ENCODE data around the gene CASKIN2. TPM values are rescaled to one million over a fixed set of nuclear protein-coding genes. Genes with fewer than 3 reads are reported as not detected.

CASKIN2 gene
- total RNA-seq, 1 experiment from 2014 or later, result 25.4 TPM

- no peak overlapping the region for H3K4me3 ChIP-seq
These were observed 26.9 kb upstream of the CASKIN2 start for GRCh38 chr17:75542229-75542628.

GRCh38 chr17:75540923-75541503 lies 25.7 kb upstream of the CASKIN2 start:
- TF ChIP-seq CTCF (conservative IDR thresholded peaks at IDR 0.05), result no peak
- TF ChIP-seq EZH2 (IDR thresholded peaks at IDR 0.05; ENCODE audit: low read depth), result no peak
- Histone ChIP-seq H3K27ac (no peak overlapping the region), H3K27me3 (ENCODE audit: insufficient read depth, low read depth) (no peaks in the 10 kb centered on the region), H3K4me1 (replicated peaks; ENCODE audit: insufficient read depth) (no peaks in the 10 kb centered on the region), H3K4me2 (no peak overlapping the region), H3F3A (ENCODE audit: insufficient read depth, low read depth) (no peaks in the 10 kb centered on the region), H3K9me3 (ENCODE audit: insufficient read depth, low read depth) (no peaks in the 10 kb centered on the region), H2AFZ (no peak overlapping the region), H3K4me3 (no peak overlapping the region), H4K20me1 (ENCODE audit: insufficient read depth) (no peaks in the 10 kb centered on the region), H3K36me3 (ENCODE audit: low read depth) (no peaks in the 10 kb centered on the region), H3K79me2 (ENCODE audit: low read depth) (0 out of 2 replicates have a peak, but pooled peaks cover 6% of the 10 kb centered on the region), H3K9me2 (ENCODE audit: insufficient read depth) (no peaks in the 10 kb centered on the region)
- intact Hi-C loops (cut with micrococcal nuclease; ENCODE audit: unreplicated experiment), result no loop called here
- ChIA-PET CTCF (no interaction called here), POLR2A (ENCODE audit: unreplicated experiment) (no interaction called here)
- no peak for DNase-seq
- BruUV-seq (replicated peaks), result no TSS peak

More at GRCh38 chr17:75542229-75542628, 26.9 kb upstream of the CASKIN2 start:
- 0 out of 2 replicates have a peak, but pooled peaks cover 6% of the 10 kb centered on the region for H3K79me2 ChIP-seq (ENCODE audit: low read depth)
- intact Hi-C loops (cut with micrococcal nuclease; ENCODE audit: unreplicated experiment), result no loop called here
- no TSS peak for BruUV-seq (replicated peaks)
- peaks cover 5% of the 10 kb centered on the region; the same call in 1 of the 2 replicates for H3F3A ChIP-seq (ENCODE audit: insufficient read depth, low read depth)
- no peaks in the 10 kb centered on the region for H4K20me1 ChIP-seq (ENCODE audit: insufficient read depth)
- DNase-seq, result no peak
- no peaks in the 10 kb centered on the region for H3K9me3 ChIP-seq (ENCODE audit: insufficient read depth, low read depth)
- H3K27ac ChIP-seq, result no peak overlapping the region
- no peaks in the 10 kb centered on the region for H3K36me3 ChIP-seq (ENCODE audit: low read depth)
- TF ChIP-seq EZH2 (IDR thresholded peaks at IDR 0.05; ENCODE audit: low read depth), result no peak
- no peak for TF ChIP-seq CTCF (conservative IDR thresholded peaks at IDR 0.05)
- POLR2A ChIA-PET (ENCODE audit: unreplicated experiment), result no interaction called here
- no peaks in the 10 kb centered on the region for H3K4me1 ChIP-seq (replicated peaks; ENCODE audit: insufficient read depth)
- no peak overlapping the region for H3K4me2 ChIP-seq
- CTCF ChIA-PET, result no interaction called here
- H2AFZ ChIP-seq, result no peak overlapping the region
- no peaks in the 10 kb centered on the region for H3K9me2 ChIP-seq (ENCODE audit: insufficient read depth)
- H3K27me3 ChIP-seq (ENCODE audit: insufficient read depth, low read depth), result no peaks in the 10 kb centered on the region

GRCh38 chr17:75539967-75540729 lies 24.8 kb upstream of the CASKIN2 start:
- Histone ChIP-seq H3K36me3 (ENCODE audit: low read depth) (no peaks in the 10 kb centered on the region), H3K4me3 (no peak overlapping the region), H3F3A (ENCODE audit: insufficient read depth, low read depth) (no peaks in the 10 kb centered on the region), H3K4me2 (no peak overlapping the region), H3K9me3 (ENCODE audit: insufficient read depth, low read depth) (no peaks in the 10 kb centered on the region), H3K27ac (no peak overlapping the region), H3K9me2 (ENCODE audit: insufficient read depth) (no peaks in the 10 kb centered on the region), H2AFZ (no peak overlapping the region), H3K27me3 (ENCODE audit: insufficient read depth, low read depth) (no peaks in the 10 kb centered on the region), H4K20me1 (ENCODE audit: insufficient read depth) (no peaks in the 10 kb centered on the region), H3K4me1 (replicated peaks; ENCODE audit: insufficient read depth) (no peaks in the 10 kb centered on the region), H3K79me2 (ENCODE audit: low read depth) (0 out of 2 replicates have a peak, but pooled peaks cover 6% of the 10 kb centered on the region)
- CTCF ChIA-PET, result interaction anchor here (0.5 kb wide), 1 partner anchor 448 kb away, joined by 13 read pairs; no protein-coding TSS in a partner anchor
- POLR2A ChIA-PET (ENCODE audit: unreplicated experiment), result no interaction called here
- intact Hi-C loops (cut with micrococcal nuclease; ENCODE audit: unreplicated experiment), result no loop called here
- no TSS peak for BruUV-seq (replicated peaks)
- no peak for TF ChIP-seq EZH2 (IDR thresholded peaks at IDR 0.05; ENCODE audit: low read depth)
- no peak for TF ChIP-seq CTCF (conservative IDR thresholded peaks at IDR 0.05)
- no peak for DNase-seq
